ENCODE results near the gene HDC.

- TF ChIP-seq ZNF639 (CRISPR knock-in tag; conservative IDR thresholded peaks at IDR 0.05) (no peak), CEBPG (CRISPR knock-in tag; IDR thresholded peaks at IDR 0.05) (no peak), KLF13 (CRISPR knock-in tag; IDR thresholded peaks at IDR 0.05) (no peak), RFX5 (IDR thresholded peaks at IDR 0.05; ENCODE audit: low read depth, low read length) (no peak)
- TF ChIP-seq, protein P1, sequence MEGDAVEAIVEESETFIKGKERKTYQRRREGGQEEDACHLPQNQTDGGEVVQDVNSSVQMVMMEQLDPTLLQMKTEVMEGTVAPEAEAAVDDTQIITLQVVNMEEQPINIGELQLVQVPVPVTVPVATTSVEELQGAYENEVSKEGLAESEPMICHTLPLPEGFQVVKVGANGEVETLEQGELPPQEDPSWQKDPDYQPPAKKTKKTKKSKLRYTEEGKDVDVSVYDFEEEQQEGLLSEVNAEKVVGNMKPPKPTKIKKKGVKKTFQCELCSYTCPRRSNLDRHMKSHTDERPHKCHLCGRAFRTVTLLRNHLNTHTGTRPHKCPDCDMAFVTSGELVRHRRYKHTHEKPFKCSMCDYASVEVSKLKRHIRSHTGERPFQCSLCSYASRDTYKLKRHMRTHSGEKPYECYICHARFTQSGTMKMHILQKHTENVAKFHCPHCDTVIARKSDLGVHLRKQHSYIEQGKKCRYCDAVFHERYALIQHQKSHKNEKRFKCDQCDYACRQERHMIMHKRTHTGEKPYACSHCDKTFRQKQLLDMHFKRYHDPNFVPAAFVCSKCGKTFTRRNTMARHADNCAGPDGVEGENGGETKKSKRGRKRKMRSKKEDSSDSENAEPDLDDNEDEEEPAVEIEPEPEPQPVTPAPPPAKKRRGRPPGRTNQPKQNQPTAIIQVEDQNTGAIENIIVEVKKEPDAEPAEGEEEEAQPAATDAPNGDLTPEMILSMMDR (CRISPR knock-in tag; IDR thresholded peaks at IDR 0.05): no peak
Measured at GRCh38 chr15:50289749-50290148, 24.2 kb upstream of the HDC start.
